SK-N-DZ (cell line): ENCODE results near the gene ZNF362.

Experiments
- DNase-seq: peaks from one replicate; pipeline ENCODE4 v3.0.0-alpha.2; 2015; ENCODE audit warnings: low spot score

Gene ZNF362

DNA sequence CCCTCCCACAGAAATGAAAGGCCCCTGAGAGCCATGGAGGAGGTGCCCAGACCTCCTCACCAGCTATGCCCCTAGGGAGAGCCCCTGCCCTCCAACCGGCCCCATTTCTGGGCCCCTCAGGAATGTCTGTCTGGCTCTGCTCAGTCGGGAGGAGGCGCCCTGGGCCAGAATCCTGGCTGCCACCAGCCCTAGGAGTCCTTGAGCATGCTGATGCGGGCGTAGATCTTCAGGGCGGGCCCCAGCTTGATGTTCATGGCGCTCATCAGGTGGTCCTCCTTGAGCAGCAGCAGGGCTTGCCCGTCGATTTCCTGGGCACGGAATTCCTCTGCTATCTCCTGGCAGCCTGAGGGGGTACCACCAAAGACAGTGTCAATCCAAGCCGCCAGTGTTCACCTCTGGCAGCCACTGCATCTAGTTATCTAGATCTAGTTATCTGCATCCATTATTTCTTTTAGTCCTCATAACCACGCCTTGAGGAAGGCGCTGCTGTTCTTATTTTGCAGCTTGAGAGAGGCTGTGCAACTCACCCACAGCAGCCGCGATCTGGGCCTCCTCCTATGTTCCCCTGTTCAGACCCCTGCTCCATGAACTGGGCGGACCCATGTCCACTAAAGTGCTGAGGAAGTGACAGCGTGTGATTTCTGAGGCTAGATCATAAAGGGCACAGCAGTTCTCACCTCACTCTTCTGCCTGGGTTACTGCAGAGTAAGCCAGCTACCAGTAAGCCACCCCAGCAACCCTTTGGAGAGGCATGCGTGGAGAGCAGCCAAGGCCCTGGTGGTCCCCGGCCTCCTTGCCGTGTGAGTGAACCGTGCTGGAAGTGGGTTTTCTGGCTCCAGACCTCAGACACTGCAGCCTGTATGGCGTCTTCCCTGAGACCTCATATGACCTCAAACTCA lies 68.6 kb downstream of the ZNF362 start:
- DNase-seq, result no peak

DNA sequence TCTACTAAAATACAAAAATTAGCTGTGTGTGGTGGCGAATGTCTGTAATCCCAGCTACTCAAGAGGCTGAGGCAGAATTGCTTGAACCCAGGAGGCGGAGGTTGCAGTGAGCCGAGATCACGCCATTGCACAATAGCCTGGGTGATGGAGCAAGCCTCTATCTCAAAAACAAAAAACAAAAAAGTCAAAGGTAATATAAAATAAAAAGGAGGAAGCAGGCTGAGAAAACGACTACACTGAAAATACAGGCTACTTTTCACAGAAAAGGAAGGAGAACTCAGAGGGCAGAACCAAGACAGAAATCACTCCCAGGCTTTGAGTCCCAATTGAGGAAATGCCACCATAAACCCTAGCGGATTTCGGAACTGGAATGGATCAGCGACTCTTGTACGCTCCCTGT lies 70.5 kb downstream of the ZNF362 start:
- no peak for DNase-seq

DNA sequence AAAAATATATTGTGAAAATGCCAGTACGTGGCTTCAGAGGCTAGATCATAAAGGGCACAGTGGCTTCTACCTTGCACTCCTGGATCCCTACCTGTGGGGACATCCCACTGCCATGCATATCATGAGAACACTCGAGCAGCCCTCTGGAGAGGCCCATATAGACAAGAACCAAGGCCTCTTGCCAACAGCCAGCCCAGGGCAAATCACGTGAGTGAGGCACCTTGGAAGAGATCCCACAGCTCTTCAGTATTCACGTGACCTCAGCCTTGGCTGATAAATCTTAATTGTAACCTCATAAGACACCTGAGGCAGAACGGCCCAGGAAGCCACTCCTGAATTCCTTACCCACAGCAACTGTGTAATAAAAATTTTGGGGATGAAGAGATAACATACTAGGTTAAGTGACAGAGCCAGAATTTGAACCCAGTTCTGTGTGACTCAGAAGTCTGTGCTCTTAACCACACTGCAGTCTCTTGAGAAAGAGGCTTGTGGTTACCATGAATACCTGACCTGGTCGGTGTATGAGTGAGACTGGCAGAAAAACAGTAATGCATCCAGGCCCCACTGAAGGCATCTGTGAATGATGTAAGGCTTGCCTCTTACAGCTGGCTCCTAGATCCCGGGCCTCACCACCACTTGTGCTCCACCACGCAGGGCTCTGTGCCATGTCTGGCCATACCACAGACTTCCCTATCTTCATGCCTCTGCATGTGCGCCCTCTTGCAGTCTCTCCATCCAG lies 71.5 kb downstream of the ZNF362 start:
- DNase-seq, result no peak

DNA sequence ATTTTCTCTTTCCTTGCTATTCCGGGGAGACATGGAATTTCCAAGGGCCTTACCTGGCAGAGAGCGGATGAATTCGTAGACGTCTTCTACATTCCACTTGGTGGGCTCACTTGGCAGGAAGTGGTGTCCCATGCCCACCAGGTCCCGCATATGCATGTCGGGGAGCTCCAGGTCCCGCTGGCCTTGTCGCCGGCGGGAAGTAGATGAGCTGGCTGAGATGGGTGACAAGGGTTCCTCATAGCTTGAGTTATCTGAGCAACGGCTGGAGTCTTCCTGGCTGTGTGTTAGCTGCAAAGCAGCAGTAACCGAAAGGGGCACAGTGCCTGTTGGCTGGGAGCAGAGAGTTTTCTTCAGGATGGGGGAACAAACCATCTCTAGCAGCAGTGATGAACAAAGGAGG lies 72.5 kb downstream of the ZNF362 start:
- DNase-seq, result no peak

DNA sequence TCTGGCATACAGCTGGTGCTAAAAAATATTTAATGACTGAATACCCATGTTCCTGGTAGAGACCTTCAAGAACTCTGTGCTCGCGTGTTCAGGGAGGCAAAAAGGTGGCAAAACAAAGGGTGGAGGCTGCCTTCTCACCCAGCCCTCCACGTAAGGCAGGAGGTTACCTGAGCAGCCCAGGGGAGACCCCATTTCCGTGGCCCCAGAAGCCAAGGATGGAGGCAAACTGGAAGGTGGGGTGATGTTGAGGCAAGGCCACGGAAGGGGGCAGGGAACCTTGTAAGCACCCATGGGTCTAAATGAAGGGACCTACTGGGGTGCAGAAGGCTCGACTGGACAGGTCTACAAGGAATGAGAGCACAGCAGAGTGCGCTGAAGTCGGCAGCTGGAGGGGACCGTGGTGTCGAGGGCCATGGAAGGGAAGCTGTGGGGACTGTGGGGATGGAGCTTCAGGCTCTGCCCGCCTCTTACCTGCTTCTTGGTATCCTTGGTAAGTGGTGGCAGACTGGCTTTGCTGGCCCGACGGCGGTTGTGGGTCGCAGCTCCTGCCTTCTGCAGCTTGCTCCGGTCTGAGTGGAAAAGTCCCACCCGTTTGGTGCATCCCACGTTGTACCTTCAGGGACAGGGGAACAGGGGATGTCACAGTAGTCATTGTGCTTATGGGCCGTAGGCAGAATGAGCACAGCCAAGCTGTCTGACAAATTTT lies 73.5 kb downstream of the ZNF362 start:
- no peak for DNase-seq

DNA sequence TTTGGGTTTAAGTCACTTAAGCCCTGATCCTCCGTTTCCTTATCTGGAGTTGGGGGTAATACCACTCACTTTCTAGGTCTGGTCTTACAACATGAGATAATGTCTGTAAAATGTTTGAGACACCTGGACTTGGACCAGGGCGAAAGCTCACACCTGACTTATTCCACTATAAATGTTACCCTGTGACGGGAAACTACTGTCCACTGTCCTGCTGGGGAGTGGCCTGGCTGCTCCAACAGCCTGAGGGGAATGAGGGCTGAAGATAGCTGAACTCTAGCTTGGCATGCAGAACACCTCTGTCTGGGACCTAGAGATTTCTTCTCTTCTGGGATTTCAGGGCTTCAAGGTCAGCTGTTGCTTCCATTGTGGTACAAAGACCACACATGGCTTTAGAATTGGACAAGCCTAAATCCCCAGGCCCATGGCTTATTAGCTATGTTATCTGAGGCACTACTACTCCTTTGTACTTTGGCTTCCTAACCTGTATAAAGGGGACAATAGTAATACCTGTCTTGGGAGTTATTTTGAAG lies 74.1 kb downstream of the ZNF362 start:
- DNase-seq, result no peak

DNA sequence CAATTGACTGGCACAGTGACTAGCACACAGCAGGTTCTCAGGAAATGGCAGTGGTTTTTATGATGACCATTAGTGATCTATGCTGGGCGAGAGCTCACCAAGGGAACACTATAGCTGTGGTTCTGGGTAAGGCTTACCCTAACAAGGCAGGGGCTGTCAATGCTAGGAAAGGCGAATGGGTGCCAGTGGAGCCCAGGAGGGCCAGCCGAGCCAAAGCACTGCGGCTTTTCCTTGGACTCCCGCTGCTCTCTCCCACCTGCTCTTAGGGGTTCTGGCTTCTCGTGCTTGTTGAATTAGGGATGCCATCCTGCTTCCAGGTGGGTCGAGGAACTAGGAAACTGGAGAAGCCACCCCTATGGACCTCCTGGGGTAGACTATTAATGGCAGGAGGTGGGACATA lies 74.6 kb downstream of the ZNF362 start:
- no peak for DNase-seq

DNA sequence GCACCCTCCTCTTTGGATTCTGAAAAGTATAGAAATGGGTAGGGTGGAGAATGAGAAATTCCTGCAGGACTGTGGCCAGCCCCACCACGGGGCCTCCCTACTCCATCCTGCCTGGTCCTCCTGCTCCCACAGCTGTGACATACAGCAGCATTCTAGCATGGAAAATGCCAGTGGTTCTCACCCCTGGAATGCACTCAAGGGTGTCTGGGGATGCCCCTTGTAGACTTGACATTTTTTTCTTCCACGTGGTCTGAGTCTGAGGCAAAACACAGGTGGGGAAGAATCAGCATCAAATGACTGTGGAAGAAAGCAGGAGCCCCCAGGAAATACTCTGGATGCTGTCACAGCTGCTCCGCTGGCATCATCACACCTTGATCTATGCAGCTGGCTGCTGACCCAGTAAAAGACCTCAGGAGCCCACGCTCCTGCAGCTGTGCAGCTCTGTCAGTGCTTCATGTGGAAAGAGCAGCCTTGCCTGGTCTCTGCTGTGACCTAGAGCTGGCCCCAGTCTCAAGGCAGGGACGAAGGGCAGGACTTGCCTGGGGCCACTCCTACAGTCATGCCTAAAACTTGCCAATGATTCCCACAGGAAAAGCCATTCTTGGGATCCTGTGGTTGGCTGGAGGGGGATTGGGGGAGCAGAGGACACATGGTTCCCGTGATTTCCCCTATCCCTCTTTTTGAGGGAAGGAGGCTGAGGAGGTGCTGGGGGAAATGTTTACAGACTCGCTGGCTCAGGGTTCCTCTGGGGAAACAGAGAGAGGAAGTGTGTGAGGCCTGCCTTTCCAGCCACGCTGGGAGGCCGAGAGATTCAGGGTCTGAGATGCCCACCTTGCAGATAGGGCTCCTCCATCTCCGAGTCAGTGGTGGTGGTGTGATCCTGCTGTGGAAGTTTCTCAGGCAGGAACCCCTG lies 75.4 kb downstream of the ZNF362 start:
- no peak for DNase-seq

DNA sequence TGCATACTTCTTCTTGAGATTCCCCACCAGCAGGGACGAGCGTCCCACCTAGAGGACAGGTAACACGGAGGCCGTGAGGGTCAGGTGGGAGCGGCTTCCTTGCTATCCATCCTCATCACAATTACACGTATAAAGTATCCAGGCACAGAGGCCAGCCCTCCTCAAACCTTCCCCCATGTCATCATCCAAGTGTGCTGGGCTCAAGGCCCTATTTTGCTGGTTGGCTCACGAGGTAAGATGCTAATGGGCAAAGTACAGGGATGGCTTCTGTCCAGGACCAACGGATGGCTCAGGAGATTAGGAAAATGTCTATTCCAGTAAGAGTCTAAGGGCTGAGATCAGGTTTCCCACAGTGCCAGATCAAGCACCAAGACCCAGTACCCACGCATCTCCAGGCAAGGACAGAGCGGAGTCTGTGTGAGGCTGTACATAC lies 76.1 kb downstream of the ZNF362 start:
- DNase-seq, result no peak

DNA sequence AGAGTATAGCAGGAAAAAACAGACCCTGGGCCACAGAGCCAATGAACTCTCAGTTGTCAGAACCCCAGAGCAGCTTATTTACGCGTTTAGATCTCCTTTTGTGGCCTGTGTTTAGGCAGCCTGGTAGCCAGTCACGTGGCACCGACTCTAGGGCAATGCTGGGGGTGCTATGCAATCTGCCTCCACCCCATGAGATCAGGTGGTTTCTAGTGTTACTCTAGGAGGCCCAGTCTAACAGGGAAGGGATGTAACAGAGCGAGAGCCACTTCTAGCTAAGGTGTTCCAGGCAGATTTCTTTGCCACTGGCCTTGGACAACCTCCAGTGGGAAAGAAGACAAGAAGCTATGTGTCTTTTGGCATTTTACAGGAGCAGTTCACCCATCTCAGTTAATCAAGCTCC lies 76.6 kb downstream of the ZNF362 start:
- no peak for DNase-seq

DNA sequence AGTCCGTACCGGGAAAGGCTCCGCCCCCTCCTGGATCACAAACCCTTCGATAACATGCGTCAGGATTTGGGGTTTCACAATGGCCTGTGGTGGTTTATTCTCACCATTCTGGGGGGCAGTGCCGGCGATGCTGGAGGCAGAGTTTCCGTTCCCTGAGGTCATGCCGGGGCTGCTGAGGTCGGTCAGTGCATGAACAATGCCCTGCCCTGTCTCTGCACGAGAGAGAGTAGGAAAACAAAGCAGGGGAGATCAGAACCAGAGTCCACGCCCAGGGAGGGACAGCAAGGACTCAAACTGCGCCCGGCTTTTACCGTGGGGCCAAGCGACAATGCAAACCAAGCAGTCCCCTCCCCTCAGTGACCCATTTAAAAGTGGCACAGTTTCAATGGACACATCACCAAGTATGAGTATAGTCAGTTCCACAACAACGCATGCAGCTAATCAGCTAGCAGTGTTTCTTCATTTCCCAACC lies 77.8 kb downstream of the ZNF362 start:
- DNase-seq, result no peak

DNA sequence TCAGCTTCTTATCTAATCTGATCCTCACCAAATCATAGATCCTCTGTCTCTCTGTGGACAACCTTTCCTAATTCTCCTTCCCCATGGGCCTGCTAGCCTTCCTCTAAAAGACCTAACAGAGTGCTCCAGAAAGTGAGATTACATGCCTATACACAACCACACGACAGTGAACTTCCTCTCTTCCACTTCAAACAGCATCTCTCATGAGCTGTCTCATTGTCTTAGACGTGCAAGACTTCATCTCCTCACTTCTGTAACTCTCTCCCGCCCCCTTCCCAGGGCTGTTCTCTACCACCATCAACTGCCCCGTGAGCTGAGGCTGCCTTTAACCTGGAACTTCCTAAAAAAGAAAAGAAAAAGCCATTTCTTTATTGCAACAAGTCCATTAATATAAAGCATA lies 78.7 kb downstream of the ZNF362 start:
- no peak for DNase-seq

DNA sequence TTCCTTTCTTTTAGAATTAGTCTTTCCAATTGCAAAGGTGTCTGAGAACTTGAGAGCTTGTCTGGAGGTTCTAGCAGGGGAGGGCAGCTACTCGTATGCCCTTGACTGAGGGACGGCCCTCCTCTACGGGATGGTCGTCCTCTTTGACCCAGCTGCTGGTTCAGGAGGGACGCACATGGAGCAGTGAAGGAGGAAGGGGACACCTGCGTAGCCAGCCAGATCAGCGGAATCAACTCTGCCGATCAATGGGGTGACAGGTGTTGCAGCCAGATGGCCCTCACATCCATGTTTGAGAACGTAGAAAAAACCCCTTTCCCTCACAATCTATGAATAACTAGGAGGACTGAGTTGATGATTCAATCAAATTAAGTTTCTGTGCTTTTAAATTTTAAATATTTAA lies 80.3 kb downstream of the ZNF362 start:
- no peak for DNase-seq

DNA sequence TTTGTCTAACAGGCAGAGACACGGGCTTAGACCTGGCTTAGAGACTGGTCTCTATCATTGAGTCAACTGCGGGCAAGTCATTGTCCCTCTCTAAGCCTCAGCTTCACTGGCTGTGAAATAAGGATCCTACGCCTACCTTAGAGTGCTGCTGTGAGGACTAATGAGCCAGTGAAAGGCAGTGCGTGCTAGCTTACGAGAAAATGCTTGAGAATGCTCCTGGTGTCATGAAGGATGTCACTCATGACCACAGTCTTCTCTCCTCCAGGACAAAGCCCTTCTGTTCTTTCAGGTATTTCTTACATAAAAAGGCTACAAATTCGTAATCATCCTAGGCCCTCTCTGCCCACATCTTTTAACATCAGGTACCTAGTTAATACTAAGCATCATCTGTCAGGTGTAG lies 81.1 kb downstream of the ZNF362 start:
- DNase-seq, result no peak

DNA sequence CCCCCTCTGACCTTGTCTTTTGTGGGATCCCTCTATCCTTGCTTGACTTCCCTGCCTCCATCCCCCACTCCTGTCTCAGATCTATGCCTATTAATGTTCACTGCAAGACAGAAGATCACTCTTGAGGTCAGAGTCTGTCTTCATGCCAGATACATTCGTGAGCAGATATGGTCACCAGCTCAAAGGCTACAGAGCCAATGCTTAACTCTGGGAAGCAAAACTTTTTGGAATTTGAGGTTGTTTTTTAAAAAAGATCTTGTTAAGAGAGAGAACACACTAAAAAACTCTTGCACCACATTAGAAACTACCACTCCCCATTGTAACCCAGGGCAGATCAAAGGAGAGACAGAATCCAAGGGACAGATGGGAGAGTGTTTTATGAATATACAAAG lies 81.8 kb downstream of the ZNF362 start:
- no peak for DNase-seq

DNA sequence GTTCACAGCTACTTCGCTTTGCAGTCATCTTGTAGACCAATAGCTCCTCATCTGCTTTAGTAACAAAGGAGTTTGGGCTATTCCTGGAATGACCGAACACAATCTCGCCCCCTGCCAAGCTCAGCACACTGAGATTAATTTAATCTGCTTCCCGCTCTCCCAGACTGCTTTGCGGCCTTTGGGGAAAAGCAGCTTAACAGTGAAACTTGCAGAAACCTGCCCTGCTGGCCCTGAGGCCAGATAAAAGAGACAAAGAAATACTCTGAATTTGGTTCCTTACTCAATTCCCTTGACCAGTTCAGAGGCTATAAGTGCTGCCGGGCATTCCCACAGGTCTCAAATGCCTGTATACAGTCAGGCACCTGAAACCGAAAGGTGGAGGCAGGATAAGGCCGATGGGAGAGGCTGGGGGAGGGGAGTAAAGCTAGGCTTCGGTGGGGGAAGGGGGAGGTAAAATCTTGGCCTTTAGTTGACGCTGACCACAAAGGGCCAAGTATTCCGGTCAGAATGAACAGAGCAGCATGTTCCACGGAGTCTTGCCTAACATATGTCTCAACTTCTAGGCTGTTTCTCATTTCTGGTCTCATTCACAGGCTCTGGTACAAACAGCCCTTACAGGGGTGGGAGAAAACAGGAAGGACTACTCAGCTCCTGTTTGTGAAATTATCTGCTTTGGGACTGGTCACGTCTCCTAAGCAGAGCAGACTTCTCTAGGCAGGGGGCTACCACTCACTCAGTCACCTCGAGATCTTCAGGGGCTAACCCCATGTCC lies 82.3 kb downstream of the ZNF362 start:
- no peak for DNase-seq

DNA sequence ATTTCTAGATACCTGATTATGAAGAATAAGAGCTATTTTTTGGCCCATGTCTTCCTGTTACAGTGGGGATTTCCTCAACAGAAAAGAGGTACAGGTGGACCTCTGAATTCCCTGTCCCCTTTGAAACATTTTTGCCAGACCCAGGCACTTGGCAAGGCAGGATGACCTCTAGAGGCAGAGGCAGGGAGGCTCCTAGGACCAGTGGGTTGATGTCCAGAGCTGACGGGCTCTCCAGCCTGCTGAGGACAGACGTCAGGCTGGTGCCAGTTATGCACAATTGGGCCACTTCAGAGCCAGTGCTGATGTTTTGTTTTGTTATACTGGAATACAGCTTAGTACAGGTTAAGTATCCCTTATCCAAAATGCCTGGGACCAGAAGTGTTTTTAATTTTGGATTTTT lies 83.1 kb downstream of the ZNF362 start:
- no peak for DNase-seq

DNA sequence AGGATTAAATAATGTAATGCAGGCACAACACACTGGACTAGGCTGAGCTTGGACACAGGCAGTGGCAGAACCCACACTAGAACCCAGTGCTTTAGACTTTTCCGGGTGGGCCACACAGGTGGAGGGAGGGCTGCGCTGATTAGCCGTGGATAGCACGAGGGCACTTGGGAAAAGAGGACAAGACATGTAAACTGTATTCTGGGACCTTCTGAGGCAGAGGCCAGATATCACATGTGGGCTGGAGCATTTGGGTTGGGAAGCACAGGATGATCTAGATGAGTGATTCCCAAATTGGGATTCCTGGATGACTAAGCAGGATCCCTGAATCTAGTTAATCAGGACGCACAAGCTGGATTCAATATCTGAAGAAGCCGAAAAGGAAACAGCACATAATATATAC lies 84.9 kb downstream of the ZNF362 start:
- DNase-seq, result no peak

DNA sequence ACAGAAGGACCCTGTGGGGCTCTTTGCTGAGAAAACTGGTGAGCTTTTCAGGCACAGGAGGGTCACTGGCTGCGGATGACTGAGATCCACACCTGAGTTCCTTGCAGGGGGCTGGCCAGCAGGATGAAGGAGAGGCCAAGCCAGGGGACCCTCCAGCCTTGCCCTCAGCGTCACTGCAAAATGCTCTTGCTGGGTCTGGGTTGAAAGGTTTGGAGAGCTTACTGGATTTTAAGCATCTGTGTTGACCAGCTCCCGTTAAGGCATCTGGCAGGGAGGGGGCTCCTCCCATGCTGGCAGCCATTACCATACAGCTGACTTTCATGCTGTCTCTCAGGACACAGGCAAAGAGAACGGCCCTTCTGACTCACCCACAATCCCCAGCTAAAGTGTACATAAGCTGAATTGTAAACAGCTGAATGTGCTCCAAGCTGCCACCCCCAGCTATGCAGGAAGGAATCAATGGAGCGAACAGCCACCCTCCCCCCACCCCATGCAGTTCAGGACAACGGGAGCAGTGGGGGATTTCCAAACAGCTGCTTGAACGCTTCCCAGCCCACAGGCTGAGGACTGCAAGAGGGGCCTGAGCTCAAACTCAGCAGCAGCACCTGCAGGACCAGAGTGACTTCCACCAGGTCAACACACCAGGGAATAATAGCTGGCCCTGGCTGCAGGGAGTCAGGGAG lies 85.9 kb downstream of the ZNF362 start:
- DNase-seq, result no peak

DNA sequence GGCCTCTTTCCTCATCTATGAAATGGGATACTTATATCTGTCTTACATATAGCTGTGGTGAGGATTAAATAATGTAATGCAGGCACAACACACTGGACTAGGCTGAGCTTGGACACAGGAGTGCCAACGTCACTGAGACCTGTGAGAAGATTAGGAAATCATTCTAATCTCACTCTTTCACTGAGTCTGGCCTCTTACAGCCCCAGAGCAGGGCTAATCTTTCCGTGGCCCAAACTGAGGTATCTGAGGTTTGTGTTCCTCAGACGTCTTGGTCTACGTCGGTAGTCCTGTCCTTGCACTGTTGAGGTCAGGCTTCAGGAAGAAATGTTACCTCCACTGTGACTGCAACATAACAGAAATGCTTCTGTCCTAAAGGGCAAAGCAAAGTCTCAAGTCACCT lies 87.2 kb downstream of the ZNF362 start:
- DNase-seq, result no peak
